GM12892 (cell line): Measurements from ENCODE around the gene RALB.

Experiments
- POLR2A ChIP-seq: IDR thresholded peaks from 2 replicates; pipeline ENCODE4 v1.6.1; 2011; ENCODE audit warnings: low read depth, low read length, control low read depth
- POLR2AphosphoS5 ChIP-seq: IDR thresholded peaks from 2 replicates; pipeline ENCODE4 v1.6.1; 2011; ENCODE audit warnings: low read depth, low read length, control low read depth
- TAF1 ChIP-seq: IDR thresholded peaks from 2 replicates; pipeline ENCODE4 v1.6.1; 2011; ENCODE audit warnings: low read depth, mild to moderate bottlenecking, control low read depth, low read length, borderline replicate concordance

DNA sequence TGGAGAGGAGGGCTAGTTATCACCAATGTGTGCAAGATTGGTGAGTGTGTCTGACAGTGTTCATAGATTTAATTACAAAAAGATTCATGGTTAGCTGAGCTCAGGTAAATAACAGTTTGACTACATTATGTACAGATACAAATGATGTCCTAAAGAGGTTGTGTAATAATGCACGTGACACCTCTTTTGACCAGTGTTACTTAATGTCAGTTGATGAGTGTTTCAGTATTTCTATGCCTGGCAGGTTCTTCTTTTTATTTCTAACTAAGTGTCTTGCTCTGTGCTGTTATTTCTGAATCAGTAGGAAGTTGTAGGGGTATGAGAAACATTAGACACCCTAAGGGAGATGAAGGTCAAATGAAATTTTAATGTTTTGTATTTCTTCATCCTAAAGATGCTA, 85.4 kb downstream of the RALB start:
- no peak for TF ChIP-seq POLR2AphosphoS5
- no peak for TF ChIP-seq POLR2A
- TF ChIP-seq TAF1 = no peak
